ENCODE results near the gene HSDL2.
"Not testable (repeated sequence)": the region's sequence is repeated elsewhere in the genome, so short reads cannot be mapped to it uniquely, and the experiment has no call there.

HSDL2 gene

DNA sequence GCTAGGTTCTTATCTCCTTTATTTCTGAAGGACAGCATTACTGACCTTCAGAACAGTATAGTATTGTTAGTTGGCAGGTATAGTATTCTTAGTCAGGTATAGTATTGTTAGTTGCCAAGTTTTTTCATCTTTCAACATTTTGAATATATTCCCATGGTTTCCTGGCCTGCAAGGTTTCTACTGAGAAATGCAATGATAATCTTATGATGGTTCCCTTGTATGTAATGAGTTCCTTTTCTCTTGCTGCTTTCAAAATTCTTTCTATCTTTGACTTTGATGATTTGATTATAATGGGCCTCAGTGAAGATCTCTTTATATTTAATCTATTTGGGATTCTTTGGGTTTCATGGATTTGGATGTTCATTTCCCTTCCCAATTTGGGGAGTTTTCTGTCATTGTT, 12.4 kb upstream of the HSDL2 start:
- no peak for DNase-seq

DNA sequence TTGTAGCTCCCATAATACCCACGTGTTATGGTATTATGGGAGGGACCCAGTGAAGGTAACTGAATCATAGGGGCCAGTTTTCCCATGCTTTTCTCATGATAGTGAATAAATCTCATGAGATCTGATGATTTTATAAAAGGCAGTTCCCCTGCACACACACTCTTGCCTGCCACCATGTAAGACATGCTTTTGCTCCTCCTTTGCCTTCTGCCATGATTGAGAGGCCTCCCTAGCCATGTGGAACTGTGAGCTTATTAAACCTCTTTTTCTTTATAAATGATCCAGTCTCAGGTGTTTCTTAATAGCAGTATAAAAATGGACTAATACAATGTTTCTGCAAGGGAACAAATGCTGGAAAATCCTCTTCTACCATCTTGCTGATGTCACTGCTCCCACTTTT, 10.1 kb upstream of the HSDL2 start:
- no peak for DNase-seq

DNA sequence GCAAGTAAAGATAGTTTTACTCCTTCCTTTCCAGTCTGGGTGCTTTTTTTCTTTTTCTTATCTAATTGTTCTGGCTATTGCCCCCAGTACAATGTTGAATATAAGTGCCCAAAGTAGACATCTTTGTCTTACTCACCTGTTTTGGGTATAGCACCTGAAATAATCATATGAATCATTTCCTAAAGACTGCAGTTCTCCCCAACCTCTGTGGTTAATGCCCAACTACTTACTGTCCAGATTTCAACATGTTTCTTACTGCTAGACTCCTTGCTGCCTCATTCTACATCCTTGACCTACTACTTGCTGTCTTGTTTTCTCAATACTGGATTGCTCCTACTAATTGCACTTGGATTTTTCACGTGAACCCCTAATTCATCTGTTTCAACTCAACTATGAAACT, 8.8 kb upstream of the HSDL2 start:
- no peak for DNase-seq

DNA sequence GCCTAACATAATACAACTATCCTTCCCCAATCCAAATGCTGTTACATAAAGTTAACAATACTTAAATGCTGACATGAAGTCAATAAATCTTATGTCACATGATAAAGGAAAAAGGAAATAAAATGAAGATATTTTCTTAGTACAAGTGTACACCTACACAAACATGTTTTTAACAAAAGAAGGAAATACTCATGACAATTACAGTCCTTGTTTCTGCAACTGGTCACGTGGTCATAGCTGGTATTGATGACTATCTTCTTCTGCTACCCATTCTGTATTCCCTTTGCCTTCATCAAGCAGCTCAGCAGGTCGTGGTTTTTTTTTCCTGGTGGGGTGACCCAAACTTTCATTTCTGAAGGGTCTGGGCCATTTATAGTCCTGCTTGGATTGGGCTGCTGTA, 6.2 kb upstream of the HSDL2 start:
- not testable (repeated sequence) for DNase-seq

DNA sequence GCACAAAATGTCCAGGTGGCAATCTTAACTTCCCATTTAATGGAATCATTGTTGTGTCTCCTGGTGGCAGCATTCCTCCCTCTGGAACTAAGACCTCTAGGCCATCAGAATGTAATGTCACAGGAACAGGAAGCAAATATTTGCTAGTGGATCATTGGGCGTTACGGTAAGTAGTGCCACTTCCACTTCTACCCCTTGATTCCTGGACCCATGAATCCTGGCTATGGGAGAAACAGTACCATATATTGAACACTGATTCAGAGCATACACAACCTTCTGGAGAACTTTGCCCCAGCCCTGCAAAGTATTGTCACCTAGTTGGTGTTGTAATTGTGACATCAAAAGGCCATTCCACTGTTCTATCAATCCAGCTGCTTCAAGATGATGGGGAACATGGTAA, 5.7 kb upstream of the HSDL2 start:
- not testable (repeated sequence) for DNase-seq

DNA sequence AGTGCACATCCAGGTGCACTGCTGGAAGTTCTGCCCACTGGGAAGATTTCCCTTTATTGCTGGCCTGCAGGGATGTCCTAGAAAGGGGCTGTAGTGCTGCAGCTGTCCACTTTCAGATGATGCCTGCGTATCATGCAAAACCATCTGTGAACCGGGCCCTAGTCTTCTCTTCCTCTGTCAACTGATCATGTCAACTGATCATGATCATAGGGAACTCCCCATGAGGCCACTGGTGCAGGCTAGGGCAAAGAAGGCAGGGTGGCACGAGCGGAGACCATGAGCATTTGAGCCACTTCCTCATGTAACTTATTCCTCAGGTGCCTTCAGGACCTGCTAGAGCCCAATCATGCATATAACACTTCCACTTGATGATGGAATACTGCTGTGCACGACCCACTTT, 4.5 kb upstream of the HSDL2 start:
- no peak for DNase-seq

DNA sequence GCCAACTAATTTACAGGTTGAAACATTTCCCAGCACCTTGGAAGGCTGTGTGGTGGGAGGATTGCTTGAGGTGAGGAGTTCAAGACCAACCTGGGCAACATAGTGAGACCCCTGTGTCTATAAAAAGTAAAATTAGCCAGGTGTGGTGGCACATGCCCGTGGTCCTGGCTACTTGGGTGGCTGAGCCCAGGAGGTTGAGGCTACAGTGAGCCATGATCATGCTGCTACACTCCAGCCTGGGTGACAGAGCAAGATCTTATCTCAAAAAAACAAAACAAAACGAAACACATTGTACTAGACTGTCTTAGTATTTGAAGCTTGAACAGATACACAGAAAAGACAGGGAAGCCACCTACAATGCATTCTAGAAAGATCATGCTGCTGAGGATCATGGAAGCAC, 2.8 kb upstream of the HSDL2 start:
- no peak for DNase-seq

DNA sequence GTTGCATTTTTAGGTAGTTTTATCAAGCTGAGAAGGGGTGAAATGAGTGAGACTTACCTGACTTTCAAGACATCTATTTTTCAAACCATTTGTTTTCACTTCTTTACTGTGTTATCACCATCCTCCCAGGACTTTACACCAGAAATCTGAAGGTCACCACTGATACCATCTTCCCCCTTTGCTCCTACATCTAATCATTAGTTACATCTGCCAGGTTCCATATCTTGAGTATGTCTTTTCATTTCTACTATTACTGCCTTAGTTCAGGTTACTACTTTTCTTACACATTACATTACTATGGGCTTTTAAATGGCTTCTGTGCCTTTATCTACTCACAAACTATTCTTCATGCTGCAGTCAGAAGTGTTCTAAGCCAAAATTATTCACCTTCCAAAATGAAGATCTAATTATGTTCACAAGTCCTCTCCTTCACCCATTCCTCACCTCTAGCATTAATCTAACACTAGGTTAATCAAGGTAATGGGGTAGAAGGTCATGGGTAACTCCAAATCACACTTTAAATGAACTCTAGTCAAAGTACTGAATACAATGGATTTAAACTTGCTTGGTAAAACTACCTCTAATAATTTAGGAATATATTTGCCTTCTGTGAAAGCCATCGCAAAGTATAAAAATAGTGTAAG, 2.1 kb upstream of the HSDL2 start:
- no peak for DNase-seq

DNA sequence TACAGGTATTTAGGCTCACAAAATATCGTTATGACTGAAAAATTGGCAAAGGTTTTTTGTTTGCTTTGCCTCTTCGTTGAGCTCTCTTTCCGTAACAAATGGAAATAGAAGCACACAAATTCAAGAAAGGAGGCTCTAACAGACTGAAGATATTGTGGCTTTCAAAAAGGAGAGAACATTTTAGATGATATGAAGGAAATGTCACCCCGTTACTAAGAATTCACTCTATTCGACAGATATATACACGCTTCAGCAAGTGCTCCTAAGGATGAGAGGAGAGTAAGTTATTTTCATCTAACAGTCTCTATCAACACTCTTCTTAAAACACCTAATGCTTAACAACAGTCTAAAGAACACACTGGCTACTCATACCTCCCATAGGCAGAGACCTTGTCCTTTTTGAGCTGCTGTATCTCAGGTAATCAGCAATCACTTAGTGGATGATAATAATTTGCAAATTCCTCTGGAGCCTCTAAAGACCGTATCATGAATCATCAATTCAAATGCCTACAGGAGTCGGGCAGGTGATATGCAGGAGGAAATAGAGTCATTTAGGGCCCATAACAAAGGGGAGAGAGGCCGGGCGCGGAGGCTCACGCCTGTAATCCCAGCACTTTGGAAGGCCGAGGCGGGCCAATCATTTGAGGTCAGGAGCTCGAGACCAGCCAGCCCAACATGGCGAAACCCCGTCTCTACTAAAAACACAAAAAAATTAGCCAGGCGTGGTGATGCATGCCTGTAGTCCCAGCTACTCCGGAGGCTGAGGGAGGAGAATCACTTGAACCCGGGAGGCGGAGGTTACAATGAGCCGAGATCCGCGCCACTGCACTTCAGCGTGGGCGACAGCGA, 1.4 kb upstream of the HSDL2 start:
- DNase-seq, result peak; percentile 32

DNA sequence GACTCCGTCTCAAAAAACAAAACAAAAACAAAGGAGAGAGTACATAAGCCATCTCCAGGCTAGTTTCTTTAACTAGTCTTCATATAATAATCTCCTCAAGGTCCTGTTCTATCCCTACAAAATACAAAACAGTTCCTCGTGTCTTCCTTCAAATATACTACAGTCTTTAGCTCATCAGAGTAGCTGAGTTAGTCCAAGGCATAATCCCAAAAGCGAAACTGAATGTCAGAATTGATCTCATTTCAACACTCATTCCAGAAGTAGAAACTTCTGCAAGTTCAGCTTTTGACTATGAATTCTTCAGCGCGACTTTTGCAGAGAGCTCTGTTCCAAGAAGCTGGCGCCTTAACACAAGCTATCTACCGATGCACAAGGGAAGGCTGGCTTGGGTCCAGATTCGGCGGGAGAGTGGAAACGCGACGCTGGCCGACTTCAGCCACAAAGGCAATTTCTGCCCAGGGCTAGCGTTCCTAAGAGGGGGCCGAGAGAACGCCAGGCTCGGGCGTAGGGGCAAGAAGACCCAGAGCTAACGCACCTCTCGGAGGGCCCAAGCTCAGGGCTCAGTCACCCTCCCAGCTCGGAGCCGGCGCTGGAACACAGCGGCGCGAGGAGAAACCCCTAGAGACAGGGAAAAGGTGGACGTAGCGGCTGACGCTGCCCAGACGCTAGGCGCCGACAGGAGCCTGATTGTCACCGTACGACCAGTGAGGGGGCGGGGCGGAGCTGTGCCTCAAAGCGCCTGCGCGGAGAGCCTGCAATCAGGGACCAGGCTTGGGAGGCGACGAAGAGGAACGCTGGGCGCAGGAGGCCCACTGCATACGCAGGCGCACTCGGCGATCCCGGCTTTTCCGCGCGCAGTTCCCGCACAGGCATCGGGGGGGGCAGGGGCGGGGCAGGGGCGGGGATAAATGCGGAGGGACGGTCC, 469 bp upstream of the HSDL2 start:
- DNase-seq, result peak; percentile 98

DNA sequence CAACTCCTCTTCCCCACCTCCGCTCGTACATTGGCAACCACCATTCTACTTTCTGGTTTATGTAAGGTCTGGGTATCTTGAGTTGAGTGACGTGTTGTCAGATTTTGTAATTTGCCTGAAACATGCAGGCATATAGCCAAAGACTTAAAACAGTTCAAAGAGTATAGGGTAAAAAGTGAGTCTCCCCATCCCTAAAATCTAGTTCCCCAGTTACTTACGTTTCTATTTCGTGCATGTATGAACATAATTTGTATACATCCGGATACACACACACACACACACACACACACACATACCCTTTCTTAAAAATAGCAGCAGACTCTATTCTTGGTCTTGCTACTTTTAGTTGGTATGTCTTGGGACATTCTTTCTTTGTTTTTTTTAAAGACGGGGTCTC, 915 bp downstream of the HSDL2 start:
- DNase-seq, result no peak

DNA sequence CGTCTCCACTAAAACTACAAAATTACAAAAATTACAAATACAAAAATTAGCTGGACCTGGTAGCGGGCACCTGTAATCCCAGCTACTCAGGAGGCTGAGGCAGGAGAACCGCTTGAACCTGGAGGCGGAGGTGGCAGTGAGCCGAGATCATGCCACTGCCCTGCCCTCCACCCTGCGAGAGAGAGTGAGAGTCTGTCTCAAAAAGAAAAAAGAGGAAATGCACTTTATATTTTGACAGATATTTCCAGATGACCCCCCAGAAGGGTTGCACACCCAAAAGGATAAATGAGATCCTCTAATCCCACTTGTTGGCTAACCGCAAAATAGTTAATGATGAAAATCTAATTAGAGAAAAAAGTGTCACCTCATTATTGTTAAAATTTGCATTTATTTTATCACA, 2.2 kb downstream of the HSDL2 start:
- DNase-seq, result no peak

DNA sequence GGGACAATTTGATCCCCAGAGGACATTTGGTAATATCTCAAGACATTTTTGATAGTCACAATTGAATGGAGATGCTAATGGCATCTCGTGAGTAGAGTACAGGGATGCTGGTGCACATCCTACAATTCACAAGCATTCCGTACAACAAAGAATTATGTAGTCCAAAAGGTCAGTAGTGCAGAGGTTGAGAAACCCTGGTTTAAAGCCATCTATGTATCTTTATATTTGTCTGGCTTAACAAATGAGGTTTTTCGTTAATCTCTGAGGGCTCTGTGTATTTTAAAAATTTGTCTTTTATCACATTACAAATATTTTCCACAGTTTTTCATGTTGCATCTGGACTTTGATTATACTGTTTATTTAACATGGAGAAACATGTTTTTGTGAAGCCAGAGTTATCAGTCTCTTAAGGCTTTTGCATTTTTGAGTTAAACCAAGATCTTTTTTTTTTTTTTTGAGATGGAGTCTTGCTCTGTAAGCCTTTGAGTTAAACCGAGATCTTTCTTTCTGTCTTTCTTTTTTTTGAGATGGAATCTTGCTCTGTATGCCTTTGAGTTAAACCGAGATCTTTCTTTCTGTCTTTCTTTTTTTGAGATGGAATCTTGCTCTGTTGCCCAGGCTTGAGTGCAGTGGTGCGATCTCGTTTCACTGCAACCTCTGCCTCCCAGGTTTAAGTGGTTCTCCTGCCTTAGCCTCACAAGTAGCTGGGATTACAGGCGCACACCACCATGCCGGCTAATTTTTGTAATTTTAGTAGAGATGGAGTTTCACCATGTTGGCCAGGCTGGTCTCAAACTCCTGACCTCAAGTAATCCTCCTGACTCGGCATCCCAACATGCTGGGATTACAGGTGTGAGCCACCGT, 2.8 kb downstream of the HSDL2 start:
- DNase-seq, result no peak

DNA sequence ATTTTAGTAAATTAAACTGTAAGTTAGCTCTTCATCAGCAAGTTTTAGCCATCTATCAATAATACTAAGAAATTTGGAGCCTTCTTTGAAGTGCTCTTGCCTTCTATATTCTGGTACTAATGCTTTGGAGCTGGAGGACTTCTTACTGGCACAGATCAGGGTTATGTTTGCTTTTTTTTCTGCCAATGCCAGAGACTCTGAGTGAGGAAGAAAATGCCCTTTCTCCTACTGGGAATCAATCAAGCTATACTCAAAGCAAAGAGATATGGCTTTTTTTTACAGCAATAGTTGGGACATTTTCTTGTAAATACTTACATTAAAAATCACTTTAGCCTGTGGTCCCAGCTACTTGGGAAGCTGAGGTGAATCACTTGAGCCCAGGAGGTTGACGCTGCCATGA, 4.3 kb downstream of the HSDL2 start:
- DNase-seq, result no peak

DNA sequence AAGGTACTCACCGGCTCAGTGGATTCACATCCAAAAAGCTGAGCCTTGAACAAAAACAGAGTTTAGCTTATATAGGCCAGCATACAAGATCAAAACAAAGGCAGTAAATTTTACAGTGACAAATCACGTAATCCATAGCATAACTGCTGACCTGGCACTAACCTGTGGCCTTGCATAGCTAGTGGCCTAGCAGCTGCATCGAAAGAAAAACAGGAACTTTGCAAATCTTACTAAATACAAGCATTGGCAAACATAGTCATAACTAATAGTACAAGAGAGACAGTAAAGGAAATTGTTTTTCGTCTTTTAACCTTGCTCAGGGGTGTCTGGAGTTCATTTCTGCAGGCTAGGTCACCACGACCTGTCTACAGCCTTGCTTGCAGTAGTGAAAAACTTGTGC, 4.8 kb downstream of the HSDL2 start:
- no peak for DNase-seq

DNA sequence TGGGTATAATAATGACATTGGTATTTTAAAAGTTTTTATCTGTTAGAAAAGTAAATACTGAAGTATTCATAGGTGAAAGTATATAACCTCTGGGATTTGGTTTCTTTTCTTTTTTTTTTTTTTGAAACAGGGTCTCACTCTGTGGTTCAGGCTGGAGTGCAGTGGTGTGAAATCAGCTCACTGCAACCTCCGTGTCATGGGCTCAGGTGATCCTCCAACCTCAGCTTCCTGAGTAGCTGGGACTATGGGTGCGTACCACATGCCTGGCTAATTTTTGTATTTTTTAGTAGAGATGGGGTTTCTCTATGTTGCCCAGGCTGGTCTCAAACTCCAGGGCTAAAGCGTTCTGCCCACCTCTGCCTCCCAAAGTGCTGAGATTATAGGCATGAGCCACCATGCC, 7.2 kb downstream of the HSDL2 start:
- no peak for DNase-seq

DNA sequence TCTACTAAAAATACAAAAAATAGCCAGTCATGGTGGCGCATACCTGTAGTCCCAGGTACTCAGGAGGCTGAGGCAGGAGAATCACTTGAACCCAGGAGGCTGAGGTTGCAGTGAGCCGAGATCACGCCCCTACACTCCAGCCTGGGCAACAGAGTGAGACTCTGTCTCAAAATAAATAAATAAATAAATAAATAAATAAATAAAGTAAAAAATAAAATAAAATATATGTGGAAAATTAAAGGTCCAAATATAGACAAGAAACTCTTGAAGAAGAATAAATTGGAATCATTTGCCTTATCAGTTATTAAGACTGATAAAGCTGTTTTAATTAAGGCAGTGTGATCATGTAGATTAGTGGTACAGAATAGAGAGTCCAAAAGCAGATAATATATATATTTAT, 10.0 kb downstream of the HSDL2 start:
- DNase-seq, result not testable (repeated sequence)

DNA sequence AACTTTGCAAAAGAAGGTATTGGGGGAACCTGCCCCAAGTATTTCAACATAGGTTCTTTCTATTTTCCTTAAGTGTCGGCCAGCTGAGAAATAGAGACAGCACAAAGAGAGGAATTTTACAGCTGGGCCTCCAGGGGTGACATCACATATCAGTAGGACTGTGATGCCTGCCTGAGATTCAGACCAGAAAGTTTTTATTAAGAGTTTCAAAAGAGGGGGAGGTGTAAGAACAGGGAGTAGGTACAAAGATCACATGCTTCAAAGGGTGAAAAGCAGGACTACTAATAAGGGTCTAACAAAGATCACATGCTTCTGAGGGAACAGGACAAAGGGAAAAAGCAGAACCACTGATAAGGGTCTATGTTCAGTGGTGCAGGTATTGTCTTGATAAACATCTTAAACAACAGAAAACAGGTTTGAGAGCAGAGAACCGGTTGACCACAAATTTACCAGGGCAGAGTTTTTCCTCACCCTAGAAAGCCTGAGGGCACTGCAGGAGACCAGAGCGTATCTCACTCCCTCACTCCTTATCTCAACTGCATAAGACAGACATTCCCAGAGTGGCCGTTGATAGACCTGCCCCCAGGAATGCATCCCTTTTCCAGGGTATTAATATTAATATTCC, 12.1 kb downstream of the HSDL2 start:
- not testable (repeated sequence) for DNase-seq

DNA sequence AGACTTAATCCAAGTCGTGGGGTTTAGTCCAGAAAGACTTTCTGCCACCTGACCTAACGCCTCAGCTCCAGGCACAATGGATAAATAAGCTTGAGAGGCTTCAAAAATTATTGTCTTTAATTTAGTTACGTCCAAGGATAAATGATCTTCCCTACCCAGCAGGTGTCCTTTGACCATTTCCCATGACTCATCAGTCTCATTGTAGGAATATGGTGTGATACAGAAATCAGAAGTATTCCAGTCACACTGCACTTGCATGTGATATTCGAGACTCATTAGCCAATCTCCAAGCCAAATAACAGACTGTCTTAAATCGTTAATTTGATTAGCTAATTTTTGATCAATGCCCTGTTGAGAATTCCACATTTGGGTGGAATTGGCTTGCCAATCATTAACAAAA, 13.2 kb downstream of the HSDL2 start:
- not testable (repeated sequence) for DNase-seq

DNA sequence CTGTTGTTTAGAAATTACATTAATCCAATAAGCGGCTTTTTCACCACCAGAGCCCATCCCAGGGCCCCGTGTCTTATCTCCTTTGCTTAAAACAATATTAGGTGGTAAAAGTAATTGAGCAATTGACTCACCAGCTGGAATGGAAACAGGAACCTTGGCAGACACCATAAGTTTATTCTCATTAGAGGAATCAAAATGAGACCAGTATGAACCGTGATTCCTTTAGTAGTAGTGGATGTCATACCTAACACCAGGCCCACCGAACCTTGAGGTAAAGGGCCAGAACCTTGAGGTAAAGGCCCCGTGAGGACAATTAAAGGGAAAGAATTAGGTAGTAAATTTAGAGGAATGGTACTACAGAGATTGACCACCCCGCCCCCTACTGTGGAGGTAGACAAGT, 16.5 kb downstream of the HSDL2 start:
- no peak for DNase-seq

DNA sequence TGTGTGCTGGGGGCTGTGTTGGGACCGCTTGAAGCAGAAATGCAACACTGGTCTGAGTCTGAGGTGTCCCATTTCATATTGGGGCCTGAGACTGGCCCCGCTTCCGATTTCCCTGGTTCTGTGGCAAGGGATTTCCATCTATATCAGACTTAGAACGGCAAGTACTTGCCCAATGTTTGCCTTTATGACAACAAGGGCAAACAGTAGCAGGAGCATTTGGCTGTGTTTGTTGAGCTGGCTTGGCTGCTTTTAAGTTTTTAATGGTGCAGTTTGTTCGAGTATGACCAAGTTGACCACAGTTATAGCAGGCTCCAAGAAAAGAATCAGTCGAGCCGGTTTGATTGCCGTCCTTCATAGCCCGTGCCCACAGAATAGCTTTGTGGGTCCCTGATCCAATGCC, 17.0 kb downstream of the HSDL2 start:
- no peak for DNase-seq

DNA sequence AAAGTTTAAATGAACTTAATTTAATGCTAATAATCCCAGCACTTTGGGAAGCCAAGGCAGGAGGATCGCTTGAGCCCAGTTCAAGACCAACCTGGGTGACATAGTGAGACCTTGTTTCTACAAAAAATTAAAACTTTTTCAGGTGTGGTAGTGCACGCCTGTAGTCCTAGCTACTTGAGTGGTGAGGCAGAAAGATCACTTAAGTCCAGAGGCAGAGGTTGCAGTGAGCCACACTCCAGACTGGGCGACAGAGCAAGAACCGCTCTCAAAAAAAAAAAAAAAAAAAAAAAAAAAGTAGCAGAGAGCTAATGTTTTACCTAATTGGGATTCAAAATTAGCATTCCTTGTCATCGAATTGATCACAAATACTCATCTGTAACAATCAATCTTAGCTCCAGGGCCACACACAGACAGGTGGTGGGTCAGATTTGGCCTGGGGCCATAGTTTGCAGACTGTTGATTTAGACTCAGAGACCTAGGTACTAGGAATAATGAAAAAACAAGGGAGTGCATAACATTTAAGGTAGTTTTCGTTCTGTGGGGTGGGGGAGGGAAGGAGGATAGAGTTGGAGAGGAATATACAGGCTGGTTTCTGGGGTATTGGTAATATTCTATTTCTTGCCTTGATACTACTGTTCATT, 21.4 kb downstream of the HSDL2 start:
- DNase-seq, result no peak
